Body of pancreas (tissue), 4 donors: ENCODE results near the gene C1orf35. TPM values are rescaled to one million over a fixed set of nuclear protein-coding genes. Genes with fewer than 3 reads are reported as not detected.

Experiments
- ATAC-seq: fragments of 150-250 bp; one replicate; pipeline ENCODE4 v1.9.1; 2016
- DNase-seq, 4 donors: peaks; one replicate each; pipeline ENCODE4 v3.0.0-alpha.2; 2019
- H3K27ac ChIP-seq, 4 donors: fragments of 200-600 bp; sonication (generic); 1 replicate in 3 of 4; 2 replicates in 1 of 4; pipeline versions ENCODE4 v1.5.1 to v1.6.1; 2016 to 2019; ENCODE audit warnings: mild to moderate bottlenecking in 1 of 4, mixed read lengths in 1 of 4, moderate library complexity in 1 of 4
- H3K27me3 ChIP-seq, 2 donors: fragments of 200-600 bp; sonication (generic); one replicate each; pipeline ENCODE4 v1.6.0; 2016; ENCODE audit warnings: mild to moderate bottlenecking in 1 of 2
- H3K36me3 ChIP-seq, 2 donors: fragments of 200-600 bp; sonication (generic); replicated peaks in 1 of 2; 2 replicates each; pipeline ENCODE4 v1.5.1; 2016; ENCODE audit warnings: low read depth in 2 of 2; ENCODE audit not compliant: insufficient read depth in 1 of 2
- H3K4me1 ChIP-seq: fragments of 200-600 bp; sonication (generic); one replicate; pipeline ENCODE4 v1.6.0; 2016
- H3K4me3 ChIP-seq, 2 donors: fragments of 200-600 bp; sonication (generic); 1 replicate in 1 of 2; 2 replicates in 1 of 2; pipeline ENCODE4 v1.5.1; 2016 to 2019
- H3K9me3 ChIP-seq, 3 donors: fragments of 200-600 bp; sonication (generic); 1 replicate in 2 of 3; 2 replicates in 1 of 3; pipeline ENCODE4 v1.5.1; 2016
- POLR2A ChIP-seq, 3 donors: fragments of 450-650 bp; IDR thresholded peaks; one replicate each; pipeline ENCODE4 v1.6.1; 2016; ENCODE audit warnings: antibody characterized with exemption in 3 of 3, mild to moderate bottlenecking in 2 of 3
- WGBS, 2 donors: methylation state at CpG; one replicate each; pipeline ENCODE4 v1.1.5; 2017; 5-methylcytosine and 5-hydroxymethylcytosine counted together
- intact Hi-C: fragments of 100-400 bp; cut with DNase I; formaldehyde crosslinking; loops from one replicate; pipeline ENCODE4 v1.15.1; 2023
- total RNA-seq, 2 donors: library from RNA; depleted of rRNA; stranded (reverse); fragments of >200 nt; gene quantifications; one replicate each; pipeline ENCODE4 v1.1.0, GENCODE V29; 2016
- TF ChIP-seq, protein P1 (sequence below), 7 experiments: fragments of 450-650 bp in 4 of 7; fragments of 200-600 bp in 3 of 7; sonication (generic) in 3 of 7; IDR thresholded peaks; one replicate each; pipeline ENCODE4 v1.5.1; 2016 to 2019; ENCODE audit warnings: antibody characterized with exemption in 7 of 7

C1orf35 gene
- total RNA-seq, 2 donors from 2014 or later = 10.9 to 71.2 TPM

- no peaks in the 10 kb centered on the region for H3K36me3 ChIP-seq
- TF ChIP-seq POLR2A (IDR thresholded peaks at IDR 0.05) = no peak
- TF ChIP-seq, protein P1, sequence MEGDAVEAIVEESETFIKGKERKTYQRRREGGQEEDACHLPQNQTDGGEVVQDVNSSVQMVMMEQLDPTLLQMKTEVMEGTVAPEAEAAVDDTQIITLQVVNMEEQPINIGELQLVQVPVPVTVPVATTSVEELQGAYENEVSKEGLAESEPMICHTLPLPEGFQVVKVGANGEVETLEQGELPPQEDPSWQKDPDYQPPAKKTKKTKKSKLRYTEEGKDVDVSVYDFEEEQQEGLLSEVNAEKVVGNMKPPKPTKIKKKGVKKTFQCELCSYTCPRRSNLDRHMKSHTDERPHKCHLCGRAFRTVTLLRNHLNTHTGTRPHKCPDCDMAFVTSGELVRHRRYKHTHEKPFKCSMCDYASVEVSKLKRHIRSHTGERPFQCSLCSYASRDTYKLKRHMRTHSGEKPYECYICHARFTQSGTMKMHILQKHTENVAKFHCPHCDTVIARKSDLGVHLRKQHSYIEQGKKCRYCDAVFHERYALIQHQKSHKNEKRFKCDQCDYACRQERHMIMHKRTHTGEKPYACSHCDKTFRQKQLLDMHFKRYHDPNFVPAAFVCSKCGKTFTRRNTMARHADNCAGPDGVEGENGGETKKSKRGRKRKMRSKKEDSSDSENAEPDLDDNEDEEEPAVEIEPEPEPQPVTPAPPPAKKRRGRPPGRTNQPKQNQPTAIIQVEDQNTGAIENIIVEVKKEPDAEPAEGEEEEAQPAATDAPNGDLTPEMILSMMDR (IDR thresholded peaks at IDR 0.05) = no peak
- 80 to 82% methylated on average over 5 to 10 of the region's 10 CpGs for WGBS, 2 donors
- H3K4me3 ChIP-seq = no peak overlapping the region
- peaks cover 0 to 15% of the 10 kb centered on the region in 2 donors for H3K27me3 ChIP-seq
- H3K27ac ChIP-seq = no peak overlapping the region
- H3K4me1 ChIP-seq = peaks cover 25% of the 10 kb centered on the region
- DNase-seq (no peak), ATAC-seq (no peak)
- intact Hi-C loops = no loop called here
- H3K9me3 ChIP-seq = no peaks in the 10 kb centered on the region
These were observed 41.6 kb downstream of the C1orf35 start for GRCh38 chr1:228061411-228062084.

DNA sequence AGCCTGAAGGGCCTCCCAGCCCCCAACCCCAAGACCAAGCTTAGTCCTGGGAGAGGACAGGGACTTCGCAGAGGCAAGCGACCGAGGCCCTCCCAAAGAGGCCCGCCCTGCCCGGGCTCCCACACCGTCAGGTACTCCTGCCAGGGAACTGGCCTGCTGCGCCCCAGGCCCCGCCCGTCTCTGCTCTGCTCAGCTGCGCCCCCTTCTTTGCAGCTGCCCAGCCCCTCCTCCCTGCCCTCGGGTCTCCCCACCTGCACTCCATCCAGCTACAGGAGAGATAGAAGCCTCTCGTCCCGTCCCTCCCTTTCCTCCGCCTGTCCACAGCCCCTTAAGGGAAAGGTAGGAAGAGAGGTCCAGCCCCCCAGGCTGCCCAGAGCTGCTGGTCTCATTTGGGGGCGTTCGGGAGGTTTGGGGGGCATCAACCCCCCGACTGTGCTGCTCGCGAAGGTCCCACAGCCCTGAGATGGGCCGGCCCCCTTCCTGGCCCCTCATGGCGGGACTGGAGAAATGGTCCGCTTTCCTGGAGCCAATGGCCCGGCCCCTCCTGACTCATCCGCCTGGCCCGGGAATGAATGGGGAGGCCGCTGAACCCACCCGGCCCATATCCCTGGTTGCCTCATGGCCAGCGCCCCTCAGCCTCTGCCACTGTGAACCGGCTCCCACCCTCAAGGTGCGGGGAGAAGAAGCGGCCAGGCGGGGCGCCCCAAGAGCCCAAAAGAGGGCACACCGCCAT lies 42.5 kb downstream of the C1orf35 start:
- peaks cover 0 to 15% of the 10 kb centered on the region in 2 donors for H3K27me3 ChIP-seq
- intact Hi-C loops = no loop called here
- DNase-seq = peak in 3 of 4 donors; percentile 39 to 48 (median 43)

GRCh38 chr1:228059634-228060457 lies 43.3 kb downstream of the C1orf35 start:
- Histone ChIP-seq H3K27me3 (peaks cover 0 to 12% of the 10 kb centered on the region in 2 donors), H3K4me1 (peaks cover 25% of the 10 kb centered on the region), H3K36me3 (no peaks in the 10 kb centered on the region), H3K27ac (peak overlapping the region in 2 of 4 donors; percentile 10 to 20), H3K4me3 (no peak overlapping the region), H3K9me3 (no peaks in the 10 kb centered on the region)
- ATAC-seq (peak; percentile 89), DNase-seq (peak; percentile 99 to 100 (median 100))
- WGBS, 2 donors = 0 to 4% methylated on average over 2 to 32 of the region's 33 CpGs
- TF ChIP-seq POLR2A (IDR thresholded peaks at IDR 0.05) = peak in 2 of 3 donors; percentile 22 to 38
- TF ChIP-seq, protein P1 (IDR thresholded peaks at IDR 0.05) = peak in 1 of 7 experiments; percentile 9
- intact Hi-C loops = no loop called here

More for the DNA sequence above, 42.5 kb downstream of the C1orf35 start:
- ATAC-seq = no peak
- WGBS, 2 donors = 24 to 35% methylated on average over 24 to 34 of the region's 34 CpGs
- no peaks in the 10 kb centered on the region for H3K36me3 ChIP-seq
- no peak for TF ChIP-seq POLR2A (IDR thresholded peaks at IDR 0.05)
- TF ChIP-seq, protein P1 (IDR thresholded peaks at IDR 0.05) = no peak
- H3K4me1 ChIP-seq = peaks cover 25% of the 10 kb centered on the region
- H3K4me3 ChIP-seq = no peak overlapping the region
- no peaks in the 10 kb centered on the region for H3K9me3 ChIP-seq
- H3K27ac ChIP-seq = peak overlapping the region in 2 of 4 donors; percentile 10 to 20

DNA sequence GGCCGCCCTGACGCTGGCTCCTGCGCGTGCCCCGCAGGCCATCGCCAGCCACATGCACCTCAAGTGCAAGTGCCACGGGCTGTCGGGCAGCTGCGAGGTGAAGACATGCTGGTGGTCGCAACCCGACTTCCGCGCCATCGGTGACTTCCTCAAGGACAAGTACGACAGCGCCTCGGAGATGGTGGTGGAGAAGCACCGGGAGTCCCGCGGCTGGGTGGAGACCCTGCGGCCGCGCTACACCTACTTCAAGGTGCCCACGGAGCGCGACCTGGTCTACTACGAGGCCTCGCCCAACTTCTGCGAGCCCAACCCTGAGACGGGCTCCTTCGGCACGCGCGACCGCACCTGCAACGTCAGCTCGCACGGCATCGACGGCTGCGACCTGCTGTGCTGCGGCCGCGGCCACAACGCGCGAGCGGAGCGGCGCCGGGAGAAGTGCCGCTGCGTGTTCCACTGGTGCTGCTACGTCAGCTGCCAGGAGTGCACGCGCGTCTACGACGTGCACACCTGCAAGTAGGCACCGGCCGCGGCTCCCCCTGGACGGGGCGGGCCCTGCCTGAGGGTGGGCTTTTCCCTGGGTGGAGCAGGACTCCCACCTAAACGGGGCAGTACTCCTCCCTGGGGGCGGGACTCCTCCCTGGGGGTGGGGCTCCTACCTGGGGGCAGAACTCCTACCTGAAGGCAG lies 44.0 kb downstream of the C1orf35 start:
- Histone ChIP-seq H3K36me3 (no peaks in the 10 kb centered on the region), H3K27ac (no peak overlapping the region), H3K9me3 (no peaks in the 10 kb centered on the region), H3K27me3 (peaks cover 0 to 11% of the 10 kb centered on the region in 2 donors), H3K4me3 (peak overlapping the region in 1 of 2 donors; percentile 16), H3K4me1 (peaks cover 25% of the 10 kb centered on the region)
- WGBS, 2 donors = 9 to 10% methylated on average over 2 to 65 of the region's 66 CpGs
- TF ChIP-seq POLR2A (IDR thresholded peaks at IDR 0.05) = peak in 2 of 3 donors; percentile 18 to 29
- TF ChIP-seq, protein P1 (IDR thresholded peaks at IDR 0.05) = no peak
- DNase-seq = no peak
- ATAC-seq = peak; percentile 46
- intact Hi-C loops = no loop called here
